Heart left ventricle (tissue), 16 donors: ENCODE measurements around the gene RAB8A. TPM values are rescaled to one million over a fixed set of nuclear protein-coding genes. Genes with fewer than 3 reads are reported as not detected.
A peak's percentile ranks its signal among the peaks of the same experiment; 100 is the strongest.

Experiments
- ATAC-seq, 4 donors: fragments of 200-7000 bp; cut with Tn5 transposase; one replicate each; pipeline ENCODE4 v1.9.1; 2020 to 2022; ENCODE audit warnings: moderate library complexity in 4 of 4, mild to moderate bottlenecking in 3 of 4, moderate number of reproducible peaks in 1 of 4
- DNase-seq, 5 donors: peaks; one replicate each; pipeline ENCODE4 v3.0.0-alpha.2; 2020
- H3K27ac ChIP-seq, 12 donors: fragments of 200-600 bp; sonication (generic) in 4 of 12; one replicate each; pipeline versions ENCODE4 v1.5.0 to v1.8.0; 2016 to 2022; ENCODE audit warnings: mild to moderate bottlenecking in 2 of 12
- H3K27me3 ChIP-seq, 9 donors: fragments of 200-600 bp; sonication (generic) in 2 of 9; one replicate each; pipeline versions ENCODE4 v1.5.1 to v1.8.0; 2016 to 2022; ENCODE audit warnings: mild to moderate bottlenecking in 3 of 9
- H3K36me3 ChIP-seq, 9 donors: fragments of 200-600 bp; sonication (generic) in 2 of 9; one replicate each; pipeline versions ENCODE4 v1.5.0 to v1.8.0; 2018 to 2022; ENCODE audit warnings: mild to moderate bottlenecking in 2 of 9
- H3K4me1 ChIP-seq, 12 donors: fragments of 200-600 bp; sonication (generic) in 4 of 12; one replicate each; pipeline versions ENCODE4 v1.5.0 to v1.8.0; 2016 to 2022; ENCODE audit warnings: mild to moderate bottlenecking in 3 of 12
- H3K4me3 ChIP-seq, 12 donors: fragments of 200-600 bp; sonication (generic) in 4 of 12; one replicate each; pipeline versions ENCODE4 v1.5.0 to v1.8.0; 2017 to 2022; ENCODE audit warnings: mild to moderate bottlenecking in 9 of 12, moderate library complexity in 4 of 12
- H3K9me3 ChIP-seq, 12 donors: fragments of 200-600 bp; sonication (generic) in 4 of 12; one replicate each; pipeline versions ENCODE4 v1.5.0 to v1.8.0; 2016 to 2022; ENCODE audit warnings: mild to moderate bottlenecking in 1 of 12
- POLR2A ChIP-seq, 2 donors: fragments of 450-650 bp; IDR thresholded peaks; one replicate each; pipeline ENCODE4 v1.6.1; 2017; ENCODE audit warnings: antibody characterized with exemption in 2 of 2, mild to moderate bottlenecking in 2 of 2, moderate library complexity in 2 of 2
- WGBS, 4 donors: extraction: QIAGEN DNeasy Blood & Tissue Kit in 2 of 4; methylation state at CpG; one replicate each; pipeline versions ENCODE4 v1.1.5 to v1.1.7; 2013 to 2018; 5-methylcytosine and 5-hydroxymethylcytosine counted together
- intact Hi-C, 10 donors: fragments of 100-400 bp; cut with DNase I; formaldehyde crosslinking; loops; one replicate each; pipeline versions ENCODE4 v1.11.1 to v1.14.2; 2022
- polyA plus RNA-seq, 2 donors: library from polyadenylated mRNA; stranded (reverse); fragments of 200-250 nt; gene quantifications; one replicate each; pipeline ENCODE4 v1.2.3, GENCODE V29; 2013
- total RNA-seq, 9 donors: library from RNA; depleted of rRNA in 2 of 9; stranded (reverse); fragments of >200 nt in 2 of 9; fragmentation: NEBNext Ultra II Directional in 3 of 9; extraction: Animal tissue kit (Norgen Biotek cat#: 25700) in 3 of 9; gene quantifications; one replicate each; pipeline versions ENCODE4 v1.1.0 to v1.2.4, GENCODE V29; 2016 to 2023
- TF ChIP-seq, protein P1 (sequence below), 12 donors: fragments of 200-600 bp; sonication (generic) in 4 of 12; IDR thresholded peaks; one replicate each; pipeline versions ENCODE4 v1.5.0 to v1.8.0; 2018 to 2022; ENCODE audit warnings: antibody characterized with exemption in 12 of 12, mild to moderate bottlenecking in 5 of 12
- donor health status: ischemic (EF 13 %, LVEDD 7.1; RV severe dilation, severe dysfunction).
- donor health status: healthy with polysubstance abuse.
- donor health status: DM: no; HTN: yes; CAD: no.
- donor health status: DM: no; HTN: no; CAD: no.
- donor health status: ischemic (EF 25% LVEDD 6.9; RV normal size, moderate dysfunction).
- donor health status: ischemic (EF 25% LVEDD 5.7; RV mildly dilated, moderate dysfunction).
- donor health status: healthy.
- donor health status: DM: yes; HTN: yes; CAD: no.
- donor health status: ischemic (EF 35%, LVEDD 5.7; RV mildly dilated, moderate dysfunction).
- donor health status: nonischemic (EF 11% LVEDD 7.7; RV severe dilation, severe dysfunction).
- donor health status: DM: yes; HTN: yes; CAD: no.
- donor health status: PGD.
- donor health status: ischemic (EF 29% LVEDD 5.4; RV normal size, mild dysfunction).
- donor health status: nonischemic (EF 23%, LVEDD 6.1; RV moderate dilation, normal function).

RAB8A gene
- total and polyA plus RNA-seq, 11 donors, result 7.8 to 53.7 (median 23.7) TPM

DNA sequence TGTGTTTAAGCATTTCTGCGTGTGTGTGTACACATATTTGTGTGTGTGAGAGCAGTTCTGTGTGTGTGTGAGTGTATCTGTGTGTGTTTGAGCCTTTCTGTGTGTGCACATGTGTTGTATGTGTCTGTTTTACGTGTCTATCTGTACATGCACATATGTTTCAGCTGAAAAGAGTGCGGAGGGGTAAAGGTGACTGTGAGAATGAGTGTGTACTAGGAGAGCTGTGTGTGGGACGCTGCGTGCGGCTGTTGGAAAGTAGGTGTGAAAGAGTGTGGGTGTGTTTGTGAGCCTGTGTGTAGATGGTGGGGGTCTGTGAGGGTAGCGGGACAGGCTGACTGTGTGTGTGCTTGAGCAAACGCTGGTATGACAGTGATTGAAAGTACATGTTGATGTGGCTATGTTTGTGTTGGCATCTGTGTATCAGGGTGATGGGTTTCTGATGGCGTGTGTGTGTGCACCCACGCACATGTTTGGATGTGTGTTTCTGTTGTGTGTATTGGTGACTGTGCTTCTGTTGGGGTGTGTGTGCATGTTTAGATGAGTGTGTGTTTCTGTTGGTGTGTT, 42.9 kb upstream of the RAB8A start:
- WGBS, 4 donors, result 83 to 91% (median 87%) methylated on average over 10 of the region's 10 CpGs
- Histone ChIP-seq H3K27me3 (no peaks in the 10 kb centered on the region), H3K4me1 (peaks cover 0 to 43% (median 27%) of the 10 kb centered on the region in 12 donors), H3K27ac (peak overlapping the region in 1 of 12 donors; percentile 100), H3K4me3 (peak overlapping the region in 8 of 12 donors; percentile 2 to 46 (median 16)), H3K36me3 (no peaks in the 10 kb centered on the region), H3K9me3 (no peaks in the 10 kb centered on the region)
- DNase-seq, result no peak
- no peak for TF ChIP-seq POLR2A (IDR thresholded peaks at IDR 0.05)
- TF ChIP-seq, protein P1, sequence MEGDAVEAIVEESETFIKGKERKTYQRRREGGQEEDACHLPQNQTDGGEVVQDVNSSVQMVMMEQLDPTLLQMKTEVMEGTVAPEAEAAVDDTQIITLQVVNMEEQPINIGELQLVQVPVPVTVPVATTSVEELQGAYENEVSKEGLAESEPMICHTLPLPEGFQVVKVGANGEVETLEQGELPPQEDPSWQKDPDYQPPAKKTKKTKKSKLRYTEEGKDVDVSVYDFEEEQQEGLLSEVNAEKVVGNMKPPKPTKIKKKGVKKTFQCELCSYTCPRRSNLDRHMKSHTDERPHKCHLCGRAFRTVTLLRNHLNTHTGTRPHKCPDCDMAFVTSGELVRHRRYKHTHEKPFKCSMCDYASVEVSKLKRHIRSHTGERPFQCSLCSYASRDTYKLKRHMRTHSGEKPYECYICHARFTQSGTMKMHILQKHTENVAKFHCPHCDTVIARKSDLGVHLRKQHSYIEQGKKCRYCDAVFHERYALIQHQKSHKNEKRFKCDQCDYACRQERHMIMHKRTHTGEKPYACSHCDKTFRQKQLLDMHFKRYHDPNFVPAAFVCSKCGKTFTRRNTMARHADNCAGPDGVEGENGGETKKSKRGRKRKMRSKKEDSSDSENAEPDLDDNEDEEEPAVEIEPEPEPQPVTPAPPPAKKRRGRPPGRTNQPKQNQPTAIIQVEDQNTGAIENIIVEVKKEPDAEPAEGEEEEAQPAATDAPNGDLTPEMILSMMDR (IDR thresholded peaks at IDR 0.05), result no peak
- intact Hi-C loops, result no loop called here
- ATAC-seq, result no peak

- intact Hi-C loops, result no loop called here
- Histone ChIP-seq H3K9me3 (no peaks in the 10 kb centered on the region), H3K36me3 (no peaks in the 10 kb centered on the region), H3K27ac (peak overlapping the region; percentile 56 to 100 (median 74)), H3K27me3 (no peaks in the 10 kb centered on the region), H3K4me1 (peaks cover 0 to 43% (median 27%) of the 10 kb centered on the region in 12 donors), H3K4me3 (peak overlapping the region in 3 of 12 donors; percentile 2 to 18 (median 7))
- TF ChIP-seq, protein P1 (IDR thresholded peaks at IDR 0.05), result no peak
- DNase-seq (no peak), ATAC-seq (no peak)
- WGBS, 4 donors, result 79 to 88% (median 83%) methylated on average over 9 to 10 of the region's 10 CpGs
These were observed 41.8 kb upstream of the RAB8A start for GRCh38 chr19:16069813-16070365.

DNA sequence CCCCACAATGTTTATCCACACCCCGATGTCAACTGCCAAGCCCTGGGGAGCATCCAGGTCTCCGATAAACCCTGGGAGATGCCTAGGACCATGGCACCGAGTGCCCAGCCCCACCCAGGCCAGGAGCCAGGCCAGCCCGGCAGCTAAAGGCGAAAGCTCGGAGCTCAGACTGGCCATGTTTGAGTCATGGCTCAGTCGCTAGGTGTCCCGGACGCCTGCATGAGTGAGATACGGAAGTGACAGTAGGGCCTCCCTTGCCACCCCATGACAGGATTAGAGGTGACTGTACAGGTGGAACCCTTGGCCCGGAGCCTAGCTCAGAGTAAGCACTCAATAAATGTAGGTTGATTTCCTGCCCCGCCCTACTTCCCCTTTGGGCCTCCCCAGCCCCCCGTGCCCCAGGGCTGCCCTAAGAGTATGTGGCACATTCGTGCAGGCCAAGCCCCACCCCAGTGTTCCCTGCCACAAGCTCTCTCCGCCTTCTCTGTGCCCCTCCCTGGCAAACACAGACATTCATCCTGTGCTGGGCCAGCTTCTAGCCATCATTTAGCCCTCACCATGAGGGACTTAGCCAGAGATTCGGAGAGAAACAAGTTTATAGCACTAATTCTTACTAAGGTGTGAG, 41.2 kb upstream of the RAB8A start:
- no peaks in the 10 kb centered on the region for H3K36me3 ChIP-seq
- intact Hi-C loops, result no loop called here
- H3K27me3 ChIP-seq, result no peaks in the 10 kb centered on the region
- ATAC-seq, result peak in 3 of 4 donors; percentile 47 to 66 (median 49)
- peak; percentile 48 to 81 (median 59) for DNase-seq
- H3K9me3 ChIP-seq, result no peaks in the 10 kb centered on the region
- TF ChIP-seq POLR2A (IDR thresholded peaks at IDR 0.05), result no peak
- TF ChIP-seq, protein P1 (IDR thresholded peaks at IDR 0.05), result no peak
- WGBS, 4 donors, result 55 to 65% (median 60%) methylated on average over 12 to 16 of the region's 16 CpGs
- peaks cover 0 to 44% (median 27%) of the 10 kb centered on the region in 12 donors for H3K4me1 ChIP-seq
- H3K4me3 ChIP-seq, result peak overlapping the region in 3 of 12 donors; percentile 2 to 18 (median 7)
- H3K27ac ChIP-seq, result peak overlapping the region; percentile 56 to 100 (median 74)

- H3K27me3 ChIP-seq, result peaks cover 0 to under 1% (median 0%) of the 10 kb centered on the region in 9 donors
- peaks cover 0 to 46% (median 28%) of the 10 kb centered on the region in 12 donors for H3K4me1 ChIP-seq
These were observed 40.5 kb upstream of the RAB8A start for GRCh38 chr19:16071072-16071691.

More at GRCh38 chr19:16071072-16071691, 40.5 kb upstream of the RAB8A start:
- peak overlapping the region; percentile 35 to 100 (median 74) for H3K27ac ChIP-seq
- H3K36me3 ChIP-seq, result no peaks in the 10 kb centered on the region
- no peak overlapping the region for H3K4me3 ChIP-seq
- no peak for ATAC-seq
- H3K9me3 ChIP-seq, result no peaks in the 10 kb centered on the region
- intact Hi-C loops, result no loop called here
- 67 to 91% (median 76%) methylated on average over 7 to 9 of the region's 9 CpGs for WGBS, 4 donors
- TF ChIP-seq, protein P1 (IDR thresholded peaks at IDR 0.05), result no peak
- no peak for TF ChIP-seq POLR2A (IDR thresholded peaks at IDR 0.05)
- DNase-seq, result no peak
